Epithelial cell of esophagus (primary cell): ENCODE data around the gene REPS1.
A peak's percentile ranks its signal among the peaks of the same experiment; 100 is the strongest.

Experiments used
- DNase-seq: peaks from one replicate; pipeline ENCODE4 v3.0.0; 2010; ENCODE audit warnings: low read depth
- H3K4me3 ChIP-seq: 2 replicates; pipeline ENCODE4 v1.5.1; 2011; ENCODE audit warnings: mild to moderate bottlenecking, low read length, control low read depth
- CTCF ChIP-seq: IDR thresholded peaks from 2 replicates; pipeline ENCODE4 v1.5.1; 2011; ENCODE audit warnings: low read depth, mild to moderate bottlenecking, low read length, control low read depth, inconsistent platforms; ENCODE audit not compliant: insufficient read depth; ENCODE audit errors: missing control alignments

Gene REPS1

GRCh38 chr6:138979365-138979764 is 8.7 kb downstream of the REPS1 start:
- TF ChIP-seq CTCF = no peak
- peak; percentile 30 for DNase-seq
- H3K4me3 ChIP-seq = no peak overlapping the region

GRCh38 chr6:138978229-138978628 is 9.8 kb downstream of the REPS1 start:
- no peak overlapping the region for H3K4me3 ChIP-seq
- no peak for DNase-seq
- no peak for TF ChIP-seq CTCF

GRCh38 chr6:138977646-138978167 is 10.3 kb downstream of the REPS1 start:
- H3K4me3 ChIP-seq = no peak overlapping the region
- no peak for DNase-seq
- no peak for TF ChIP-seq CTCF

- H3K4me3 ChIP-seq = no peak overlapping the region
- no peak for DNase-seq
- no peak for TF ChIP-seq CTCF
Observed at GRCh38 chr6:138977242-138977641, 10.8 kb downstream of the REPS1 start.

- DNase-seq = no peak
- H3K4me3 ChIP-seq = no peak overlapping the region
- no peak for TF ChIP-seq CTCF
Observed at GRCh38 chr6:138975815-138976214, 12.2 kb downstream of the REPS1 start.

GRCh38 chr6:138973466-138974153 is 14.4 kb downstream of the REPS1 start:
- DNase-seq = no peak
- TF ChIP-seq CTCF = no peak
- H3K4me3 ChIP-seq = no peak overlapping the region

- no peak overlapping the region for H3K4me3 ChIP-seq
- TF ChIP-seq CTCF = no peak
- peak; percentile 58 for DNase-seq
Observed at GRCh38 chr6:138972226-138972665, 15.8 kb downstream of the REPS1 start.
